ENCODE results near the gene CCNC.

CCNC gene

GRCh38 chr6:99501762-99502161 lies 66.7 kb downstream of the CCNC start:
- H3K4me3 ChIP-seq (ENCODE audit: low read length), result no peak overlapping the region
- TF ChIP-seq, protein P1, sequence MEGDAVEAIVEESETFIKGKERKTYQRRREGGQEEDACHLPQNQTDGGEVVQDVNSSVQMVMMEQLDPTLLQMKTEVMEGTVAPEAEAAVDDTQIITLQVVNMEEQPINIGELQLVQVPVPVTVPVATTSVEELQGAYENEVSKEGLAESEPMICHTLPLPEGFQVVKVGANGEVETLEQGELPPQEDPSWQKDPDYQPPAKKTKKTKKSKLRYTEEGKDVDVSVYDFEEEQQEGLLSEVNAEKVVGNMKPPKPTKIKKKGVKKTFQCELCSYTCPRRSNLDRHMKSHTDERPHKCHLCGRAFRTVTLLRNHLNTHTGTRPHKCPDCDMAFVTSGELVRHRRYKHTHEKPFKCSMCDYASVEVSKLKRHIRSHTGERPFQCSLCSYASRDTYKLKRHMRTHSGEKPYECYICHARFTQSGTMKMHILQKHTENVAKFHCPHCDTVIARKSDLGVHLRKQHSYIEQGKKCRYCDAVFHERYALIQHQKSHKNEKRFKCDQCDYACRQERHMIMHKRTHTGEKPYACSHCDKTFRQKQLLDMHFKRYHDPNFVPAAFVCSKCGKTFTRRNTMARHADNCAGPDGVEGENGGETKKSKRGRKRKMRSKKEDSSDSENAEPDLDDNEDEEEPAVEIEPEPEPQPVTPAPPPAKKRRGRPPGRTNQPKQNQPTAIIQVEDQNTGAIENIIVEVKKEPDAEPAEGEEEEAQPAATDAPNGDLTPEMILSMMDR (conservative IDR thresholded peaks at IDR 0.05; ENCODE audit: low read length), result no peak
- DNase-seq (ENCODE audit: low read depth), result no peak

DNA sequence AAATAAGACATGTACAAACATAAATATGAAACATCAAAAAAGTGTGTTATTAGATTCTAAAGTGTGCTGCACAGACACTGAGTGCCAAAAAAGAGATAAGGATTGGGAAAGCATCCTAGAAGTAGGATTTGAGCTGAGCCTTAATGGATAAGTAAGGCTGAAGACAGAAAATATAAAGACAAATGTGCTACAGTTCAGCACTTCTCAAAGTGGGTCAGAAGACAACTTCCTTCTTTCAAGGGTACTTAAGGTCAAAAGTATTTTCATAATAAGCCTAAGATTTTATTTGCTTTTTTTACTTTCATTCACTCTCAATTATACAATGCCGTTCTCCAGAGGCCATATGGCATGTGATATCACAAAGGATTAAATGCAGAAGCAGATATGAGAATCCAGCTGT lies 70.0 kb downstream of the CCNC start:
- TF ChIP-seq, protein P1 (conservative IDR thresholded peaks at IDR 0.05; ENCODE audit: low read length), result no peak
- H3K4me3 ChIP-seq (ENCODE audit: low read length), result no peak overlapping the region
- DNase-seq (ENCODE audit: low read depth), result no peak

DNA sequence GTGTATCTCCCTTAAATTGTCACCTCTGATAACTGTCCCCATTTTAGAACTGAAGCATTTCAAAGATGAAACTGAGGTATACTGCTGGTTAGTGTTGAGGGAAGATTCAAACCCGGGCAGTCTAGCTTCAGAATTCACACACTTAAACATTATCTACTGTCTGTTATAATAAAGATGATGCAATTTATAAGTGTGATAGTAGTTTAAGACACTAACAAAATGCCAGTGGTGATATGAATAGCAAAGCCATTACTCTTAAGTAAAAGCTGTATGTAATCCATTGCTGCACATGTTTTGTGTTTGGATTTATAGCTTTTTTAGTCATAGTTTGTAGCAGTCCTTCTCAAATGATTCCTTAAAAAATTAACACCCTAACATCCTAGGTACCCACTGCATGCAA lies 73.0 kb downstream of the CCNC start:
- DNase-seq (ENCODE audit: low read depth), result peak; percentile 8
- H3K4me3 ChIP-seq (ENCODE audit: low read length), result no peak overlapping the region
- TF ChIP-seq, protein P1 (conservative IDR thresholded peaks at IDR 0.05; ENCODE audit: low read length), result no peak

Measured in AG10803 (cell line).